Bronchial epithelial cell (primary cell): Measurements from ENCODE around the gene CDYL2. TPM values are rescaled to one million over a fixed set of nuclear protein-coding genes. Genes with fewer than 3 reads are reported as not detected.

ENCODE experiments used
- DNase-seq: peaks from one replicate; pipeline ENCODE4 v3.0.0-alpha.2; 2010; ENCODE audit warnings: low read depth
- FAIRE-seq: peaks from 2 replicates; lab custom pipeline; 2011; peaks lifted over from hg19 to GRCh38; lab: Jason Lieb, UNC
- H3K27me3 ChIP-seq: 2 replicates; pipeline ENCODE4 v1.5.1; 2011; ENCODE audit warnings: low read length; ENCODE audit not compliant: control insufficient read depth, insufficient read depth
- H3K36me3 ChIP-seq: 2 replicates; pipeline ENCODE4 v1.5.1; 2011; ENCODE audit warnings: low read length; ENCODE audit not compliant: control insufficient read depth, insufficient read depth
- H3K4me3 ChIP-seq: 2 replicates; pipeline ENCODE4 v1.5.1; 2011; ENCODE audit warnings: mild to moderate bottlenecking, low read depth, low read length, control low read depth
- total RNA-seq: library from RNA; depleted of rRNA; stranded (reverse); fragments of >200 nt; gene quantifications from 2 replicates; pipeline ENCODE4 v1.2.1, GENCODE V29; 2014
- TF ChIP-seq, protein P1 (sequence below): IDR thresholded peaks from 2 replicates; pipeline ENCODE4 v1.5.1; 2011; ENCODE audit warnings: mild to moderate bottlenecking, moderate library complexity, low read length, control low read depth, inconsistent platforms; ENCODE audit not compliant: insufficient read depth, severe bottlenecking

Gene CDYL2
- total RNA-seq, 1 donor from 2014 or later: 1.1 TPM

DNA sequence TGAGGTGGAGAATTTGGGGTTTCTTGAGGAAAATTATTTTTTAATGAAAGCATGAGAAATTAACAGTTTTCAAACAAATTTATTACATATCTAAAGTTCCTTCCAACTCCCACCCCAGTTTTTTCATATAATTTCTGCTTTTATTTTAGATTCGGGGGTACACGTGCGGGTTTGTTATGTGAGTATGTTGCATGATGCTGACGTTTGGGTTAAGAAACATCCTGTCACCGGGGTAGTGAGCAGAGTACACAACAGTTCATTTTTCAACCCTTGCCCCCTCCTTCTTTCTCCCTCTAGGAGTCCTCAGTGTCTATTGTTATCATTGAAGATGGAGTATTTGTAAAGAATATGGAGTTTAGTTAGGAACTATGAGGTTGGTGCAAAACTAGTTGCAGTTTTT, 31.8 kb upstream of the CDYL2 start:
- FAIRE-seq: no peak
- TF ChIP-seq, protein P1, sequence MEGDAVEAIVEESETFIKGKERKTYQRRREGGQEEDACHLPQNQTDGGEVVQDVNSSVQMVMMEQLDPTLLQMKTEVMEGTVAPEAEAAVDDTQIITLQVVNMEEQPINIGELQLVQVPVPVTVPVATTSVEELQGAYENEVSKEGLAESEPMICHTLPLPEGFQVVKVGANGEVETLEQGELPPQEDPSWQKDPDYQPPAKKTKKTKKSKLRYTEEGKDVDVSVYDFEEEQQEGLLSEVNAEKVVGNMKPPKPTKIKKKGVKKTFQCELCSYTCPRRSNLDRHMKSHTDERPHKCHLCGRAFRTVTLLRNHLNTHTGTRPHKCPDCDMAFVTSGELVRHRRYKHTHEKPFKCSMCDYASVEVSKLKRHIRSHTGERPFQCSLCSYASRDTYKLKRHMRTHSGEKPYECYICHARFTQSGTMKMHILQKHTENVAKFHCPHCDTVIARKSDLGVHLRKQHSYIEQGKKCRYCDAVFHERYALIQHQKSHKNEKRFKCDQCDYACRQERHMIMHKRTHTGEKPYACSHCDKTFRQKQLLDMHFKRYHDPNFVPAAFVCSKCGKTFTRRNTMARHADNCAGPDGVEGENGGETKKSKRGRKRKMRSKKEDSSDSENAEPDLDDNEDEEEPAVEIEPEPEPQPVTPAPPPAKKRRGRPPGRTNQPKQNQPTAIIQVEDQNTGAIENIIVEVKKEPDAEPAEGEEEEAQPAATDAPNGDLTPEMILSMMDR: no peak
- Histone ChIP-seq H3K27me3 (no peaks in the 10 kb centered on the region), H3K4me3 (no peak overlapping the region), H3K36me3 (no peaks in the 10 kb centered on the region)
- DNase-seq: no peak

DNA sequence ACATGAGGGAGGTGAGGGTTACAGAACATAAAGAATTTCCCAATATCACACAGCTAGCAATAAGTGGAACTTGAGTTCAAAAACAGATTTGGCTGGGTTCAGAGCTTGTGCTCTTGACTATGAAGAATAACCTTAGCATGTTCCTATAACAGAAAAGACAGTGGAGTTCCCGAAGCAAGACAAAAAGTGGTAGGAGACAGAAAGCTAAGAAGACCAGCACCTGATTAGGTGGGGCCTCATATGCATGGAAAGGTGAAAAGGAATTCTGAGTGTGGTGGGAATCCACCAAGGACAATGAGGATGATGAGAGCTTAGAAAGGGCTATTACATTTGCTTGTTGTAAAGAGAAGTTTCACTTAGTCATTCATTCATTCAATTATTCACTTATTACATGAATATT, 26.6 kb upstream of the CDYL2 start:
- DNase-seq (no peak), FAIRE-seq (no peak)
- TF ChIP-seq, protein P1: no peak
- no peaks in the 10 kb centered on the region for H3K36me3 ChIP-seq
- no peak overlapping the region for H3K4me3 ChIP-seq
- H3K27me3 ChIP-seq: no peaks in the 10 kb centered on the region

DNA sequence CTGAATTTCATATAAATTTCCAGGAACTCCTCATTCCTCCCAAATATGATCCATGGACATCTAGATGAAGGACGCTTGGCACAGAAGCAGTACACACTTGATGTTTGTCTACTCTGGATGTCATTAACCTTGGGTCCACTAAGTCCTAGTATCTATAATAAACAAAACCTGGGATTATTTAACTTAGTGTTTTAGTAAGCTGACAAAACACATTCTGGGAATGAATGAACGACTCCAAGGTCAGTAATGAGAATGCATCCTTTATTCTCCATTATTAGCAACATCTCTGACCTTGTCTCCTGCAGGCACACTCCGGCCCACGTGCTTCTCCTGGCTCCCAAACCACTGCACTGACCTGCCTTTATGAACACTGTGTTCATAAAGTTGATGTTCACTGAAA, 24.1 kb upstream of the CDYL2 start:
- TF ChIP-seq, protein P1: no peak
- Histone ChIP-seq H3K27me3 (no peaks in the 10 kb centered on the region), H3K4me3 (no peak overlapping the region), H3K36me3 (no peaks in the 10 kb centered on the region)
- no peak for FAIRE-seq
- DNase-seq: no peak

DNA sequence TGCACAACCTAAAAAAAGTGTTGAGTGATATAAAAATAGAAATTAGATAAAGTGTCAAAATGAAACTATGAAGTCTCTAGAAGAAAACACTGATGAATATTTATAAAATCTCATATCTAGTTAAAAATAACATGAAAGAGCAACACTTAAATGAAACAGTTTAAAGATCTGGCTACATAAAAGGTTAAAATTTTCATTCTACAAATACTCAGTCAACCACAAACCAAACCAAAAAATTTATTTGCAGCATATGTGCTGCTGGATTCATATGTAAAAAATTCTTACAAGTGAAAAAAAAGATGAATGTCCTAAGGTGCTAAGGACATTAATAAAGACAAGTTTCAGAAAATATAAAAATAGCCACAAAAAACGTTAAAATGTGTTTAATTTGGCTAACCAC, 22.6 kb upstream of the CDYL2 start:
- FAIRE-seq (no peak), DNase-seq (no peak)
- TF ChIP-seq, protein P1: no peak
- Histone ChIP-seq H3K27me3 (no peaks in the 10 kb centered on the region), H3K36me3 (no peaks in the 10 kb centered on the region), H3K4me3 (no peak overlapping the region)

DNA sequence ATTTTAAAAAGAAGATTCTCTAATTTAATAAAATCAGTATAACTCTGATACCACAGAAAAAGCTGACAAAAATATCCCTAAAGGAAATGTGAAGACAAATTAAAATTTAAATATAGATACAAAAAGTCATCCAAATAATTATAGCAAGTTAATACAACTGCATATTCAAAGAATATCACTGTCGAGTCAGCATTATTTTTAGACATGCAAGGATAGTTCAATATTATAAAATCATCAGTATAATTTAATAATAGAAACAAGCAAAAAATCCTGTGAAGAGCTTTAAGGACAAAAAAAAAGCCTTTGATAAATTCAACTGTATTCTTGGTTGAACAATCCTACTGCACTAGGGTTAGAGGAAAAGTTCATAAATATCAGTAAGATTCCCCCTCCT, 21.0 kb upstream of the CDYL2 start:
- FAIRE-seq (no peak), DNase-seq (no peak)
- Histone ChIP-seq H3K27me3 (no peaks in the 10 kb centered on the region), H3K4me3 (no peak overlapping the region), H3K36me3 (no peaks in the 10 kb centered on the region)
- TF ChIP-seq, protein P1: no peak

DNA sequence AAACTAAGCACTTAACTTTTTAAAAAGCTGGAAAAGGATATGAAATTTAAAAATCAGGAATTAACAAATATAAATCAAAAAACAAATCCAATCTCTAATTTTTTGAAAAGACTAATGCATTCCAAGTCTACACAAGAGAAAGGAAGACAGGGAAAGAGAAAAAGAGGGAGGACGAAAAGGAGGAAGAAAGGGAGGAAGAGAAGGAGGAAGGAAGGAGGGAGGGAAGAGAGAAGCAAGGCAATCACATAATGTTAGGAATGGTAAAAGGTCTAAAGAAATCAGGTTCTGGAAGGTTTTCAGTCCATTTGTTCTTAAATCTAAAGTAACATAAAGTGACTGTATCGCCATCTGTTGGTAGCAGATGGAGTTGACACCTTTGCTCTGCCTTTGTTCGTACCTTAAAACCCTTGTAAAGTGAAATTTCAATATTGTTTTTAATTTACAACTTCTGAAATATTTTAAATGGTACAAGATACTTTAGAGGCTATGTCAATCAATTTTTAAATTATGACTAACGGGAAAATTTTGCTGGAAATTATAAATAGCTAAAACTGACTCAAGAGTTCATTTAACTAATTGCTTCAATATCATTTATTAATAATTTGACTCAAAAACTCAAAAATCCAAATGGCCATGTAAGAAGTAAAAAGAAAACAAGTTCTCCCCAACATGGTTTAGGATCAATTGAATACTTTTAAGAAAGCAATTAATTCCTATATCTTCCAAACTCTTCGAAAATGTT, 20.4 kb upstream of the CDYL2 start:
- peak; percentile 68 for DNase-seq

More for the DNA sequence above, 20.4 kb upstream of the CDYL2 start:
- Histone ChIP-seq H3K4me3 (no peak overlapping the region), H3K27me3 (no peaks in the 10 kb centered on the region), H3K36me3 (no peaks in the 10 kb centered on the region)
- peak; percentile 60 for FAIRE-seq
- TF ChIP-seq, protein P1: peak; percentile 72
